ENCODE measurements around the gene TASP1.
"Not testable (repeated sequence)": the region's sequence is repeated elsewhere in the genome, so short reads cannot be mapped to it uniquely, and the experiment has no call there.

Gene TASP1

DNA sequence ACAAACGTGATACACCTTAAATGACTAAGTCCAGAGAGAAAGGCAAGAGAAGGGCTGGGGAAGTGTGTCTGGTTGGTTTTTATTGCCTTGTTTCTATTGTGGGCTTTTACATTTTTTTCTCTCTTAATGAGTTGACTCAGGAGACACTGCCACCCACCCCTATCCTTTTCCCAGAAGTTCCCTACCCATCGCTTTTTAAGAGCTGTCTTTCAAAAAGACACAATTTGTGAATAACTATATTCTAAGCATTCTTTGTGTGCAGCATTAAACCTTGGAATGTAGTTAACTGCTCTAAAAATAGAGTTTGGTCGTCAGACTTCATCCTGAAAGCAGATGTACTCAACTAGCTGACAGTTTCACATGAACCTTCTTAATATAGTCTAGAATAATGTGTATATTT is 242.7 kb downstream of the TASP1 start:
- no peak for DNase-seq

DNA sequence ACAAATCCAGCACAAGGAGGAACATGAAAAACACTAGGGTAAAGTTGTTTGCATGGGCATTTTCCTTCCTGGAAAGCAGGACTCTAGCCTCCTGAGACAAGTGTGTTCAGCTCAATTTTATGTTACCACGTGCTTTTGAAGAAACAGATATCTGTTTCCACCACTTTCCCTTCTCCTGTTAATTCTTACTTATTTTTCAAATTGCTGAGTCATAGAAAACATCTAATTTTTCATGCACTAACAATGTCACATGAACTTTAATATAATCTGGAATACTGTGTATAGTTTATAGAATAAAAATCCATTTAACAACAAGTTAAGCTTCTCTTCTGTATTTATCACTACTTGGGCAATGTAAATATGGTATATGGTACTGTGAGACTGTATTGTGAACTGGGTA is 243.5 kb downstream of the TASP1 start:
- no peak for DNase-seq

- DNase-seq, result no peak
Observed at GRCh38 chr20:13392391-13392790, 246.3 kb downstream of the TASP1 start.

DNA sequence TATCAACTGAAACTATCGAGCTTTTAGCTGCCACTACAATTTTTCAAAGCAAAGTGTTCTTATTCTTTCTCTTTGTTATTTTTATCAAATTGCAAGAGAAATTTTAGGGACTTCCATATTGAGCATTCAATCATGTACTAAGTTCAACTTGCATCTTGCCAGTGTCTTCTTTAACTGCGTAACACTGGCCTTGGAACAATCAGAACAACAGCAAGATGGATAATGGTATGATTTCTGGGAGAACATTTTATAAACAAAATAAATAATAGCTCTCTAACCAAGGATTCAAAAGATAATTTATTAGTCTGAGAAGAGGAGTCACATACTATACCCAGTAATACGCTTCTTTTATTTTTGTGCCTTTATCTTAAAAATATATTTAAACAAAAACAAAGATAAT is 249.6 kb downstream of the TASP1 start:
- no peak for DNase-seq

DNA sequence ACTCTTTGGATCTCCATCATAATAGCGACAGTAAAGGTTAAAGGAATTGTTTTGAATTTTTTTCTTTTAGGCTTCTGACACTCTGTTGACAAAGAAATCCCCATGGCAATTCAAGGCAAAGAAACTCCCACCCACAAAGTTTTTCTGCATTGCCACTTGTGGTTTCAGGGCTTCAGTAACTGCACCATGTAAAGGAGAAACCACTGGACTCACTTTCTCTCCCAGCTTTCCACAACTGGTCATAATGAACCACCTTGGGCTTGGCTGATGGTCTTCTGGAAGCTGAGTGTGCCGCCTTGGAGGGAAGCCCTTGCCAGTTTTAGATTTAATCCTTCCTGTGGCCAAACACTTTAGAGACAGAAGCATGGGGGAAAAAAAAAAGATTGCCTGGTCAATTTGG is 254.6 kb downstream of the TASP1 start:
- DNase-seq, result no peak

DNA sequence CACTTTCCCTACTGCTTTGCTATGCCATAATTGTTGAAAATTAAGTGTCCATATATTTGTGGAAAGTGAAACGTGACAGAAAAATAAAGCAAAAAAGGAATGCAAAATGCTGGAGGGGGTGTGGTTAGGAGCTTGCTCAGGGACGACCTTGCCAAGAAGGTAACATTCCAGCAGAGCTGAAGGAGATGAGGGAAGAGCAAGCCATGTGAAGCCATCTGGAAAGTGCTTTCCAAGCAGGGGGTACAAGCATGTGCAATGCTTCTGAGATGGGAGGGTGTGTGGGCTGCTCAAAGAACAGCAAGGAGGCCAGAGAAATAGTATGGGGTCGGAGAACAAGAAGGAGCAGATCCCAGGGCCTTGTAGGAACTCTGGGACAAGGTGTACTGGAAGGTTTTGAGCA is 255.9 kb downstream of the TASP1 start:
- no peak for DNase-seq

DNA sequence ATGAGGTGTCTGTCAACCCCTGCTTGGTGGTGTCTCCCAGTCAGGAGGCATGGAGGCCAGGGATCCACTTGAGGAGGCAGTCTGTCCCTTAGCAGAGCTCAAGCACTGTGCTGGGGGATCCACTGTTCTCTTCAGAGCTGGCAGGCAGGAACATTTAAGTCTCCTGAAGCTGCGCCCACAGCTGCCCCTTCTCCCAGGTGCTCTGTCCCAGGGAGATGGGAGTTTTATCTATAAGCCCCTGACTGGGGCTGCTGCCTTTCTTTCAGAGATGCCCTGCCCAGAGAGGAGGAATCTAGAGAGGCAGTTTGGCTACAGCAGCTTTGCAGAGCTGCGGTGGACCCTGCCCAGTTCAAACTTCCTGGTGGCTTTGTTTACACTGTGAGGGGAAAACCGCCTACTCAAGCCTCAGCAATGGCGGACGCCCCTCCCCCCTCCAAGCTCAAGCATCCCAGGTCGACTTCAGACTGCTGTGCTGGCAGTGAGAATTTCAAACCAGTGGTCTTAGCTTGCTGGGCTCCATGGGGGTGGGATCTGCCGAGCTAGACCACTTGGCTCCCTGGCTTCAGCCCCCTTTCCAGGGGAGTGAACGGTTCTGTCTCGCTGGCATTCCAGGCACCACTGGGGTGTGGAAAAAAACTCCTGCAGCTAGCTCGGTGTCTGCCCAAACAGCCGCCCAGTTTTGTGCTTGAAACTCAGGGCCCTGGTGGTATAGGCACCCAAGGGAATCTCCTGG is 258.1 kb downstream of the TASP1 start:
- DNase-seq, result not testable (repeated sequence)

- DNase-seq, result no peak
Observed at GRCh38 chr20:13373400-13373799, 265.3 kb downstream of the TASP1 start.

DNA sequence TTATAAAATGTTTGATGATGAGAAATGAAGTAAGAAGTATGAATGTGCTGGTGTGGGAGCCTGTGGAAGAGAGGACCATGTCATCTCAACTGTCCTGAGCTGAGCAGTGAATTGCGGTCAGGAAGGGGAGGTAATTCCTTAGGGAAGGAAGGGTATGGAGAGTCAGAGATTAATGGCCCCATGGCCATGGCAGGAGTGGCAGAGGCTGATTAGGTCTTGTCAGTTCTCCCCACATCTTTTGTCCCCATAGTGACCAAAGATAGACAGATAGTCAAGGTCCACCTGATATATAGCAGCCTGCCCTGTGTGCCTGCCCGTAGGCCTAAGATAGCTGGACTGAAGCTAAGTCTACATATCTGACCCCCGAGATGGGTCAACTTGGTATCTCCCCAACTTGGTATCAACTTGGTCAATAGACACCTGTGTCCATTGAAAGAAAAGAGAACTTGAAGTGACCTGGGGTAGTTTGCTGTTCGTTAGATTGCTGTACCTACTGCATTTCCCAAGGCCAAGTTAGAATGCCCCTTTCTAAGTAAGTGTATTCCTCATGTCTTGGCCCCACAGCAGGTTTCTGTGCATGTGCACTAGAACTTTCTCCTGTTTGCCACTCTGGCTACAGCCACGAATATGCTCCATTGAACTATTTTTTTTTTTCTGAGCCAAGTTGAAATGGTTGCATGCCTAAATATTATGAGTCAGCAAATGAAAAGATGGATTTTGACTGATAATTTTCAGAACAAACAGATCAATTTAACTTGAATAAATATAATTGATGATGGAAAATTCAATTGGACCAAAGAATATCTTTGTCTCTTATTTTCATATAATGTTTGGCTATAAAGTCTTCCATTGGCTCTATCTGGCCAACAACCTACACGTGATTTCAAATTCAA is 274.2 kb downstream of the TASP1 start:
- DNase-seq, result no peak

DNA sequence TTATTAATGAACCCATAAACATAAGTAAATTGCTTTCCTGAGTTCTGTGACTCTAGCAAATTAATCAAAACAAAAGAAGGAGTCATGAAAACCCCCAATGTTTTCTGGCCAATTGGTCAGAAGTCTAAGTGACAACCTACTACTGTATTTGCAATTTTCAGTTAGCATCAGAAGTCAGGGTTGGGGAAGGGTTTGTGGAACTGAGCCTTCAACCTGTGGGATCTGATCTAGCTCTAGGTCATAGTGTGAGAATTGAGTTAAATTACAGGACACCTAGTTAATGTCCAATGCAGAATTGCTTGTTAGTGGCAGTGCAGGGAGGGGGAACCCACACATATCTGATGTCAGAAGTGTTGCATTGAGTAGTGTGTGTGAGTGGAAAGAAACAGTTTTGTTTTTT is 275.3 kb downstream of the TASP1 start:
- DNase-seq, result no peak

DNA sequence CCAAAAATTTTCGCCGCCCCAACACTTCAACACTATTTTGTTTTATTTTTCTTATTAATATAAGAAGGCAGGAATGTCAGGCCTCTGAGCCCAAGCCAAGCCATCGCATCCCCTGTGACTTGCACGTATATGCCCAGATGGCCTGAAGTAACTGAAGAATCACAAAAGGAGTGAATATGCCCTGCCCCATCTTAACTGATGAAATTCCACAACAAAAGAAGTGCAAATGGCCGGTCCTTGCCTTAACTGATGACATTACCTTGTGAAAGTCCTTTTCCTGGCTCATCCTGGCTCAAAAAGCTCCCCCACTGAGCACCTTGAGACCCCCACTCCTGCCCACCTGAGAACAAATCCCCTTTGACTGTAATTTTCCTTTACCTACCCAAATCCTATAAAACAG is 276.6 kb downstream of the TASP1 start:
- DNase-seq, result not testable (repeated sequence)

GRCh38 chr20:13358936-13359335 is 279.8 kb downstream of the TASP1 start:
- not testable (repeated sequence) for DNase-seq

- DNase-seq, result not testable (repeated sequence)
Observed at GRCh38 chr20:13357782-13358181, 280.9 kb downstream of the TASP1 start.

GRCh38 chr20:13356591-13356990 is 282.1 kb downstream of the TASP1 start:
- no peak for DNase-seq

GRCh38 chr20:13355941-13356486 is 282.7 kb downstream of the TASP1 start:
- DNase-seq, result no peak

- no peak for DNase-seq
Observed at GRCh38 chr20:13355411-13355810, 283.3 kb downstream of the TASP1 start.

GRCh38 chr20:13353261-13353945 is 285.3 kb downstream of the TASP1 start:
- DNase-seq, result no peak

- DNase-seq, result no peak
Observed at GRCh38 chr20:13349235-13349604, 289.5 kb downstream of the TASP1 start.

DNA sequence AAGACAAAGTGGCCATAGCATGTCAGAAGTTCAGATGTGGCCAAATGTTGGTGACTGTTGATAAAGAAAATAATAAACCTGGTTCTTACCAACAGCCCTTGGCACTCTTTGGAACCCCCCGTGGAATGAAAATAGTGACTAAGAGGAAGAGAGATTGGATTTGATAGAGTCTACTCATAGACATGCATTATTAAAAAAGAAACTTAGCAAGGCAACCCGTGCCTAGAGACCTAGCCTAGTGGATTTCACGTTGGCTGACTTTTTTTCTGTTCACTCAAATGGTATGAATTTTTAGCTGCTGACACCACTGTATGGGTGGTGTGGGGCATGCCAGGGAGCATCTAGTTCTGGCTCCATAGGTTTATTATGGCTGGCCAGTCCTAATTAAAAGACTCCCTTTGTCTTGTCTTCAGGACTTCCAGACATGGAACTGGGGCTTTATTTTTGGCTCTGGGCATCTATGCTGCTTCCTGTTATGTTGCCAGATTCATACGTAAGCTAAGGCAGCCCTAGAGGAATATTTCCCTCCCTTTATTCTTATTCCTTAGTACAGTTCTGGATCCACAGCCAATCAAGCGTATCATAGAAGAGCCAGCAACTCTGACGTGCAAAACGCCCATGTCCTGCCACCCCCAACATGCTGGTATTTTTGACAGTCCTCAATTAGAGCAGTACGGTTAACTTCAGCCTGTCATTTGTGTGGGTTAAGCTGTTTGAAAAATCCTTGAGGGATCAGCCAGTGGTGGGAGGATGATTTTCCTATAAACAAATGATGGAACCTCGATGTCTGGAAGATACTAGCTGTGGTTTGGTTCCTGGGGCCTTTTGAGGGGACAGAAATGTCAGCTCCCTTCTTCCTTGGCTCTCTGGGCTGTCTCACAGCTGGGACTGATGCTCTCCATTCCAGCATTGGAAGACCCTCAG is 290.2 kb downstream of the TASP1 start:
- no peak for DNase-seq

DNA sequence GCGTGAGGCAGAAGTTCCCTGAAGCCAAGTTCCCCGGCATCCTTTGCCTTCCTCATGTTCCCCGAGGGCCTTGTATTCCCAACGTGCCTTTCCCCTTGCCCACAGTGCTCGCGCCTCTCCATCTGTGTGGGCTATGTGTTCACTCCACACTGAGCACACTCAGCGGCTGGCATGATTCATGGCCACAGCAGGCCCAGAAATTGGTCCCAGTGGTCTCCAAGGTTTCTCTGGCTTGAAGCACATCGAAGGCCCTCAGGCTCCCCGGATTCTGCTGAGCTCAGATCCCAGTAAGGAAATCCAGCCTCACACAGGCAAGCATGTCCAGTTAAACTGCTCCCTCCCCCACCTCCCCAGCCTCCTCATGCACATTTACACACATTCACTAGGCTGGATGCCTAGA is 294.1 kb downstream of the TASP1 start:
- DNase-seq, result no peak

- no peak for DNase-seq
Observed at GRCh38 chr20:13342469-13343242, 296.1 kb downstream of the TASP1 start.

Data from CD4-positive, alpha-beta T cell treated with Interleukin-17A for 1 hour (primary cell).